Dermis microvascular lymphatic vessel endothelial cell (primary cell): ENCODE measurements around the gene RPS27L. TPM values are rescaled to one million over a fixed set of nuclear protein-coding genes. Genes with fewer than 3 reads are reported as not detected.
A peak's percentile ranks its signal among the peaks of the same experiment; 100 is the strongest.
"Not testable (repeated sequence)": the region's sequence is repeated elsewhere in the genome, so short reads cannot be mapped to it uniquely, and the experiment has no call there.

ENCODE experiments used
- DNase-seq, 2 donors: peaks; one replicate each; pipeline versions ENCODE4 v3.0.0 to v3.0.0-alpha.2; 2010; ENCODE audit warnings: low read depth in 2 of 2
- total RNA-seq: library from RNA; depleted of rRNA; stranded (reverse); fragments of >200 nt; gene quantifications from 2 replicates; pipeline ENCODE4 v1.2.1, GENCODE V29; 2014

The RPS27L gene
- total RNA-seq, 1 donor from 2014 or later: 318 TPM

DNA sequence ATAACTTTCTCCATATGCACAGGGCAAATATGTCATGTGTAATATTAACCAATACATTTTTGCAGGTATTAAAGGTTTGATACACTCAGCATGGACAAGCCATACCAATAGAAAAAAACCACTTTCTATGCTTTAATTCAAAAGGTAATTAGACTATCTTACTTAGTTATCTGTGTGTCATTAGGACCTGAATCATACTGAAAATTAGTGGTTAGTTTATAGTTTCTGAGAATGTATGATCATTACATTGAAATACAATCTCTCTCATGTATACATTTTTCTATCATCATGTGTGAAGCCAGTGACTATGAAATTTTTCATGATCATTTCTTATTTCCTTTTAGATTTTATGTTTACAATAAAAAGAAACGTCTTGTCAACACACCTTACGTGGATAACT is 16.3 kb downstream of the RPS27L start:
- no peak for DNase-seq

DNA sequence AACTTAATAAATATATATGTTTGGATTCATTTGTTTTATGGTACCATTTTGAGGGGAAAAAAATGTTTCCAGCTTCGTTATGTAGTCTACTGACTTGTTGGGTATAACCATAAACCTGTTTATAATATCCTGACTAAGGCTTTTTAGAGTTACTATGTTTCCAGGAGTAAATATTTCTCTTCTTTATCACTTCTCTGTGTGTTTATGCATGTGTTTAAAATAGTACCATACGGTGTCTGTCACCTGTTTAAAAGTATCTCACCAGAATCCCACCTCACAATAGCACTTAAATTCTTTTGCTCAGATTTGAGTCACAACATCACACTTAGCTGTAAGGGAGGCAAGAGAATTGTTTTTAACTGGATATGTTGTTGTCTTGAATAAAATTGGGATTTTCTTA is 20.5 kb downstream of the RPS27L start:
- peak in 1 of 2 donors; percentile 33 for DNase-seq

DNA sequence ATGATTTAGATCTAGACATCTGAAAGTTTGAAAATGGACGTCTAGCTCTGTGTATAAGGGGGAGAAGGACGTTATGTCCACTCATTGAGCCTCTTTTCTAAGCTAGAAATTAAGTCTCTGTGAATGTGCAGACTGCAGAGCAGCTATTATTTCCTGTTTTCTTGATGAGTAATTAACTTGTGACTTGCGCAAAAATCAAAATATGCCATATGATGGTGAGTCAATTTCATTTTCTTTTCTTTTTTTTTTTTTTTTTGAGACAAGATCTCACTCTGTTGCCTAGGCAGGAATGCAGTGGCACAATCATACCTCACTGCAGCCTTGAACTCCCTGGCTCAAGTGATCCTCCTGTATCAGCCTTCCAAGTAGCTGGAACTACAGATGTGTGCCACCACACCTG is 21.5 kb downstream of the RPS27L start:
- peak; percentile 61 to 92 for DNase-seq

DNA sequence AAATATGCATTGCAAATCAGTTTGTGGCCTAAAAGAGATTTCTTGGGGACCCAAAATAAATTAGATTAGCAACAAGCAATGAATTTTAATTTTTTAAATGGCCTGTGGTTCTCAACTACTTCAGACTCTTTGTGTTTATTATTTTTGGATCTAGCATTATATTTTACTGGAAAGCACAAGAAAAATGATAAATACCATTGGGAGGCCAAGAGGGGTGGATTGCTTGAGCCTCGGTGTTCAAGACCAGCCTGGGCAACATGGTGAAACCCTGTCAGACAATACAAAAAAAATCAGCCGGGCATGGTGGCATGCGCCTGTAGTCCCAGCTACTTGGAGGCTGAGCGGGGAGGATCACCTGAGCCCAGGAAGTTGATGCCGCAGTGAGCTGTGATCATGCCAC is 22.0 kb downstream of the RPS27L start:
- no peak for DNase-seq

DNA sequence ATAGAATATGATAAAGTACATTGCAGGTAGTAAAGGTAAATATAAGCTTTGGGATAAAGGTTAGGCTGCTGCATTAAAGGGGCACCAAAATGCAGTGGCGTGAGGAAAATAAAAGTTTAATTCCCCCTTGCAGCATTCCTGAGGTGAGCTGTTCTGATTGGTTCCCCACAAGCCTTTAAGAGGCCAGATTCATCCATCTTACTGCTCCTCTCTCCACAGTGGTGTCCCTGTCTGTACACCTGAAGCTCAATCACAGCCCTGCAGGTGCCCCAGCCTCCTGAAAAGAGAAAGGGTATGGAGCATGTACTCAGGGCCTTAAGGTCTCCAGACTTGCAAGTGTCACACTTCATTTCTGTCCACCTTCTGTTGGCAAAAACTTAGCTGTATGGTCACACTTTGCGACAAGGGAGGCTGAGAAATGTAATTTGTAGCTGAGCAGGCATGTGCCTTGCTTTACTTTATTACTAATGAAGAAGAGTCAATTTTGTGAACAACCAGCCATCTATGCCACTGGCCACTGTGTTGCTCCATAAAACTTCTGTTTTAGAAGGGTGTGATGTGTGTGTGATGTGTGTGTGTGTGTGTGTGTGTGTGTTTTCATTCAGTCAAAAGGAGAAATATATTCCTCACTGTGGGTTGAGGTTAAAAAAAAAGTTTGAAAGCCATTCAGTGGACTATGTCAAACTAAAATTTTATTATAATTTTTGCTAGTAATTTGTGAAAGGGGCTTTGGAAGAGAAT is 22.9 kb downstream of the RPS27L start:
- no peak for DNase-seq

DNA sequence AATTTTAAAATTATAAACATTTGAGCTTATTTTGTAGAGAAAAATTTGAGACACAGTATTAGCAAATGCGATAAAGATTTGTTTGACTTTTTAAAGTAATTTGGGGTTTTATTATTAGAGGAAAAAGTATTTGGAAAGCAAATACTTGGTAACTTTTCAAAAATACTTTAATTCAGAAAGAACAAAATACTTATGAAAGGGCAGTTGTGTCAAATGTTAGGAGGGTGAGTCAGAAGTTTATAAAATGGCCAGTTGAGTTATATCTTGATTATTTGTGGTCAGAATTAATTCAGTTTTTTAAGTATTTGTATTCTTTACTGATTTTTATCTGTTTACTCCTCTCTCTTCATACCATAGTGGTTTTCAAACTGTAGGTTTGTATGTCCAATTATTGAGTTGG is 23.5 kb downstream of the RPS27L start:
- DNase-seq: peak in 1 of 2 donors; percentile 30

DNA sequence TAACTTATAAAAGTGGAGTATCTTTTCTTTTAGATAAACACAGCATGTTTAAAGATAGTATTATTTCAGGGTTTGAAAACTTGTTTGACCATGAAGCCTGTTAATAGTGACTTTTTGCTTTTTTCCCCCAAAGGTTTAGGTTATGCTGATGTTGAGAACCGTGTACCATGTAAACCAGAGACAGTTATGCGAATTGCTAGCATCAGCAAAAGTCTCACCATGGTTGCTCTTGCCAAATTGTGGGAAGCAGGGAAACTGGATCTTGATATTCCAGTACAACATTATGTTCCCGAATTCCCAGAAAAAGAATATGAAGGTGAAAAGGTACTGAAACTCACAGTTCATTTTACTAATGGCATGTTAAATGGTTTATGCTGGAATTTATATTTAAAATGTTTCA is 30.6 kb downstream of the RPS27L start:
- no peak for DNase-seq

DNA sequence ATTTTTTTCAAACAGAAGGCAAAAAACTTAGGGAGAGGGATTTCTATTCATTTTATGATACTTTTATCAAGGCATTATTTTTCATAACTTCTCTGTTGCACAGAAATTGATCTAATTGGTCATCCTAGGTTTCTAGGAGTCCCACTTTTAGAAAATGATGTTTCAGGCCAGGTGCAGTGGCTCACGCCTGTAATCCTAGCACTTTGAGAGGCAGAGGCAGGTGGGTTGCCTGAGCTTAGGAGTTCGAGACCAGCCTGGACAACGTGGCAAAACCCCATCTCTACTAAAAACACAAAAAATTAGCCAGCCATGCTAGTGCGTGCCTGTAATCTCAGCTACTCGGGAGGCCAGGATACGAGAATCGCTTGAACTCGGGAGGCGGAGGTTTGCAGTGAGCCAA is 32.8 kb downstream of the RPS27L start:
- DNase-seq: no peak

DNA sequence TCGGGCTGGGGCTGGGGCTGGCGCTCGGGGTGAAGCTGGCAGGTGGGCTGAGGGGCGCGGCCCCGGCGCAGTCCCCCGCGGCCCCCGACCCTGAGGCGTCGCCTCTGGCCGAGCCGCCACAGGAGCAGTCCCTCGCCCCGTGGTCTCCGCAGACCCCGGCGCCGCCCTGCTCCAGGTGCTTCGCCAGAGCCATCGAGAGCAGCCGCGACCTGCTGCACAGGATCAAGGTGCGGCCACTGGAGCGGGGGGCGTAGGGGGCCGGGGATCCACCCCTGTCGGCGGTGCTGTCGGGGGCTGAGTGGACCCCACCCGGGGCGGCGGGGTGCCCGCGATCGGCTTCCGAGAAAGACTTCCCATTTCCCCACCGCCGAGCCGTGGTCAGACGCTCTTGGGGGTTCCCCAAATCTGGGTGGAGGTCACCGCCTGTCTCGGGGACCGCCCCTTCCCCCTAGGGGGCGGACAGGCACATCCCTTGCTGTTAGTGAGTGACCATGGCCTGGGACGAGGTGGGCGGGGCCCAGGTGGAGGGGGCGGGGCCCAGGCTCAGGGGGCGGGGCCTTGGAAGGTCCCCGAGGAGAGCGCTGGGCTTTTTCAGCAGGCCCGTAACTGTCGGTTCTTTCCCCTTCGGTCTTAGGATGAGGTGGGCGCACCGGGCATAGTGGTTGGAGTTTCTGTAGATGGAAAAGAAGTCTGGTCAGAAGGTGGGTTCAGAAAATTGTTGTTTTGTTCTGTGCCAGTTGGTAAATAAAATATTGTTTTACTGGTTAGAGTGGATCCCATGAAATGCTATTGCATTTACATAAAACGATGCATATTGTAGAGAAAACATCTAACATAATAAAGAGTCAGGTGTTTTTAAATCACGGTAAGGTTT is 35.0 kb downstream of the RPS27L start:
- DNase-seq: peak; percentile 55 to 89

DNA sequence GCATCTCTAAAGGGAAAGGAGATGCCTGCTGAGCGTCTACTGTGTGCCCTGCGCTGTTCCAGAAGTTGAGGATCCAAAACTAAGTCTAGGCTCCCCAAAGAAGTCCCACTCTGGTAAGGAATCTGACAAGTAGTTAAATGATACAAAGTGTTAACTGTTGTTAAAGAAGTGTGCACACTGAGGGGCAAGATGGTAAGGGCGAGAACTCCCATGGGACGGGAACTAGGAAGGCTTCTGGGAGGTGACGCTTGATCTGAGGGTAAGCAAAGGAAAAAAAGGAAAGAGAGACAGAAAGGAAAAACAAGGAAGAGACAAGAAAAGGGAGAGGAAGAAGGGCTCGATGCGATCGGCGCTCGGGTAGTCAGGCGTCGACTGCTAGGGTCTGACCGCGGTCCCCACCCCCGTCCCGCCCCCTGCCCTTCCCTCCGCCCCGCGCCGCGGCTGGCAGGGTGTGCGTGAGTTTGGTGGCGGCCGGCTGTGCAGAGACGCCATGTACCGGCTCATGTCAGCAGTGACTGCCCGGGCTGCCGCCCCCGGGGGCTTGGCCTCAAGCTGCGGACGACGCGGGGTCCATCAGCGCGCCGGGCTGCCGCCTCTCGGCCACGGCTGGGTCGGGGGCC is 35.8 kb downstream of the RPS27L start, which contains the start of gene LACTB:
LACTB (plus strand) TSS at position 480 of the 620 bp plus-strand sequence; CDS start at position 491, 11 bp downstream.
- peak; percentile 74 to 92 for DNase-seq

DNA sequence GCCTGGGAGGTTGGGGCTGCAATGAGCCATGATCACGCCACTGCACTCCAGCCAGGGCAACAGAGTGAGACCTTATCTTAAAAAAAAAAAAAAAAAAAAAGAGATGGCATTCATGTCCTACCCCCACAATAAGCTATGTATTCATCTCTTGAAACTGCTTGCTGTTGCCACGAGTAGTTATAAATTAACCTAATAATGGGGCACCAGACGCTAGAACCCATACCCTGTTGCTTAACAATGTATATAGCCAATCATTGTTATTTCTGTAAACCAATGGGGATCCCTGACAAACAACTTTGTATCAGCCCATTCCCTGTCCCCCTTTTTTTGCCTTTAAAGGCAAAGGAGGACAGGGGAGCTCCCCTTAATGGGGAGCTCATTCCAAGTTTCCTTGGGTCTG is 38.4 kb downstream of the RPS27L start:
- no peak for DNase-seq

DNA sequence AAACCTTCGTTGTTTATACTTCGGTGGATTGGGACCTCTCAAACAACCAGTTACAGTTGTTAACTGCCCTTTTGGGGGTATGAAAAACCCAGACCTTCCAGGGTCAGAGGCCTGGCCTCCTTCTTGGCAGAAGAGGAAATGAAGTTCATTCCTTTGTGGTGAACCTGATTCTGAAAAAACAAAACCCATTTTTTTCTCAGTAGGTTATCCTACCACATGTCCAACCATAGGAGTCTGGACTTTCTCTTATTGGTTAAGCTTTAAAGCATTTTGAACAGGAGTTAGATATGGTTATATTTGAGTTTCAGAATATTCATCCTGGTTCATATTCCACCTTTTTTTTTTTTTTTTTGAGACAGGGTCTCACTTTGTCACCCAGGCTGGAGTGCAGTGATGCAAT is 42.8 kb downstream of the RPS27L start:
- DNase-seq: peak in 1 of 2 donors; percentile 37

DNA sequence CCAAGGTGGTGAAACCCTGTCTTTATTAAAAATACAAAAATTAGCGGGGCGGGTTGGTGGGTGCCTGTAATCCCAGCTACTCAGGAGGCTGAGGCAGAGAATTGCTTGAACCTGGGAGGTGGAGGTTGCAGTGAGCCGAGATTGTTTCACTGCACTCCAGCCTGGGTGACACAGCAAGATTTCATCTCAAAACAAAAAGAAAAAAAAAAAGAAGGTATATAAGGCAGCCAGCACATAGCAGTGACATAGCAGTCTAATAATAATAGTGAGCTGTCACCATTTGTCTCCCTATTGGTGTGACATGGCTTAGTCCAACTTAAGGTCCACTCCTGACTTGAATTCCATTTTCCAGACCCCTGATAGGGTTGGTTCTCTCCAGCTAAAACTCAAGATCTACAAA is 44.4 kb downstream of the RPS27L start:
- no peak for DNase-seq

DNA sequence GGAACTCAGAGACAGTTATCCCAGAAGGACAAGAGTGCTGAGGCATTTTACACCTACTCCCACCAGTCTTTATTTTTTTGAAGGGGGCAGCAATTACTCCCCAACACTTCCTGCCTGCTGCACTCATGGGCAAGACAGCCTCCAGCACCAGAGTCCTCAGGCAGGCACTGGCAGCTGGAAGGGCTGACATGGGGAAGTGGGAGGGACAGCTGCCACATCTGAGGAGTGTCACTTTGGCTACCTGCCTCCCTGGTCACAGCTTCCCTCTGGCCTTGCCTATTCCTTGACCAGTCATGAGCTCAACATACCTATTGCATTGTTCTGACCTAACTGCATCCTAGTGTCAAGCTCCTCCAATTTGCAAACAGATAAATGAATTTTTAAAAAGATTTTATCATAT is 45.8 kb downstream of the RPS27L start:
- DNase-seq: no peak

DNA sequence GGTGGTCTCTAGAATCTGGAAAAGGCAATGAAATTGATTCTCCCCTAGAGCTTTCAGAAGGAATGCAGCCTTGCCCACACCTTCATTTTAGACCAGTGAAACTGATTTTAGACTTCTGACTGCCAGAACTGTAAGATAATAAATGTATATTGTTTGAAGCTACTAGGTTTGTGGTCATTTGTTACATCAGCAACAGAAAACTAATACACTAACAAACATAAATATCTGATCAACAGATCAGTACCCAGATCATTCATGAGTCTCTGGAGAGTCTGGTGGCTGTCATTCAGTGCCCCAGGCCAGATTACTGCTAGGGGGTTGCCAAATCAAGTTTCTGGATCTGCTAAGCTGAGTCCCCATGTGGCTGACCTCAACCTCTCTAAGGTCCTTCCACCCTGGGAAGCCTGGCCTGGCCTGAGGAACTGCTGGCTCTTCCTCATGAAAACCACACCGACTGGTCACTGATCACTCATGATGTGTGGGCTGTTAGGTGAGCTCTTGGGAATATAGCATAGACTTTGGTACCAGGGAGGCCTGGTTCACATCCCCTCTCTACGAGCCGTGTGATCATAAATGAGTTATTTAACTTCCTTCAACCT is 46.8 kb downstream of the RPS27L start:
- DNase-seq: no peak

DNA sequence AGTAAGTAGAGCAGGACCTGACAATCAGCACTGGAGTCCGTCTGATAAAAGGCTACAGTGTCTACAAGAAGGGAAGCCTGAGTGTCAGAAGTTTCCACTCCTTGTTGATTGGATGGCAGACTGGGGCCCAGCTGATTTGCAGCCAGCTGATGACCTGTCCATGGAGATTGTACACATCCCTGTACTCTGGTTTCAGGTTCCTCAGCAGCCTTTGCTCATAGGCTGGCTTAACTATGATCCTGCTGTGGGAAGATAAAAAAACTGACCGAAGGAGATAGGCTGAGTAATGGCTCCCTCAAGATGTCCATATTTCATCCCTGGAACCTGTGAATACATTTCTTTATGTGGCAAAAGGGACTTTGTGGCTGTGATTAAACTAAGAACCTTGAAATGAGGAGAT is 47.4 kb downstream of the RPS27L start:
- DNase-seq: no peak

DNA sequence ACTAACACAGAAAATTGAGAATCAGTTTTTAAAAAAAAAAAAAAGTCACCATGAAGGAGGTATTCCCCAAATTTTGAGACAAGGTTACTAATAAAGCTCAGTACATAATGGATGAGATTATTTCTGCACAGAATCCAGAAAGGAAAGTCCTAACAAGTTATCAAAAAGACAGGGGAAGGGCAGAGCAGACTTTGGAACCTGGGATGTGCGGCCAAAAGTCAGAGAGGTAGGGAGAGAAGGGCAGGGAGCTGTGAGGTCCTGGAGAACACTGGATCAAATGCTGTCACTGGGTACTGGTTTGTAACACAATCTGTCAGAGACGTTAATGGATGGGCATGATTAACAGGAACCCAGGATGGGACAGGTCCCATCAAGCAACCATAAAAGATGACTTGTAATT is 47.8 kb downstream of the RPS27L start:
- DNase-seq: no peak

DNA sequence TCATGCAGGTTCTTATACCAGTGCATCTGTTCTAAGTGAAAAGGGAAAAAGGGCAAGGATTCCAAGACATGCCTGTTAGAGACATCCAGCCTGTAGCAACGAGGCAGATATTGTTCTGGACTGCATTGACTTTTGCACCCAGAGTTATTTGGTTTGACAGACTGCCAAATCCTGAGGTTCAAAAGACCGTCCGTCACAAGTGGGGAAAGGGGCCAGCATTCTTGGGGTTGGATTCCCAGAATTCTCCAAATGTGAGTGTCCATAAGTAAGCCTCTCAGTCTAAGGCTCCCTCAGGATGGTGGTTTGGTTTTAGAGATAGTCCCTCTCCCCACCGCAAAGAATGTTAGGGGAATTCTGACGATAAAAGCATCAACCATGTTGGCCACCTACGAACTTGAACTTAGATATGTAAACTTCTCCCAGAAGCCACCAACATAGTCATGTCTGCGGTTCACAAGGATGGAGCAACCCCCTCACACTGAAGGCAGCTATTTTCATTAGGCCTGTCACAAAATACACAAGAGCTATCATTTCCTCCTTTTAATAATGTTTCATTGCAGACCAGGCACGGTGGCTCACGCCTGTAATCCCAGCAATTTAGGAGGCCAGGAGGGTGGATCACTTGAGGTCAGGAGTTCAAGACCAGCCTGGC is 49.3 kb downstream of the RPS27L start:
- peak in 1 of 2 donors; percentile 55 for DNase-seq

DNA sequence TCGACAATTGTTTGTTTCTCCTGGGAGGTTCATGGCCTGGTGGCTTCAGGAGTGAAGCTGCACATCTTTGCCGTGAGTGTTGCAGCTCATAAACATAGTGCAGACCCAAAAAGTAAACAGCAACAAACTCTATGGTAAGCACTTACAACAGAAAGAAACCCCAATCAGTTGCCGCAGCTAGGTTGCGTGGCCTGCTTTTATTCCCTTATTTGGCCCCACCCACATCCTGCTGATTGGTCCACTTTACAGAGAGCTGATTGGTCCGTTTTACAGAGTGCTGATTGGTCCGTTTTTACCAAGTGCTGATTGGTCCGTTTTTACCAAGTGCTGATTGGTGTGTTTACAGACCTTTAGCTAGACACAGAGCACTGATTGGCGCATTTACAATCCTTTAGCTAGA is 51.9 kb downstream of the RPS27L start:
- not testable (repeated sequence) for DNase-seq

DNA sequence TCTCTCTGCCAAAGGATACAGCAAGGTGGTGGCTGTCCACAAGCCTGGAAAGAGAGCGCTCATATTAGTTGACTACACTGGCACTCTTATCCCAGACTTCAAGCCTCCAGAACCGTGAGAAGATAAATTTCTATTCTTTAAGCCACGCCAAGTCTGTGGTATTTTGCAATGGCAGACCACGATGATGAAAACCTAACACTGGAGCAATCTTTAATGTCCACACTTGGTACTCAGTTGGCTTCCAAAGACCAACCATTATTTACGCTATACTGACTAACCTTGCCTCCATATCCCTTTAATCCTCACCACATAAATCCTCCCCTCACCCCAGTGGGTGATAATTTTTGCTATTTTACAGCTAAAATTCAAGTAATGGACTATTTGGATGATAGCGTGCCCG is 52.5 kb downstream of the RPS27L start:
- no peak for DNase-seq

DNA sequence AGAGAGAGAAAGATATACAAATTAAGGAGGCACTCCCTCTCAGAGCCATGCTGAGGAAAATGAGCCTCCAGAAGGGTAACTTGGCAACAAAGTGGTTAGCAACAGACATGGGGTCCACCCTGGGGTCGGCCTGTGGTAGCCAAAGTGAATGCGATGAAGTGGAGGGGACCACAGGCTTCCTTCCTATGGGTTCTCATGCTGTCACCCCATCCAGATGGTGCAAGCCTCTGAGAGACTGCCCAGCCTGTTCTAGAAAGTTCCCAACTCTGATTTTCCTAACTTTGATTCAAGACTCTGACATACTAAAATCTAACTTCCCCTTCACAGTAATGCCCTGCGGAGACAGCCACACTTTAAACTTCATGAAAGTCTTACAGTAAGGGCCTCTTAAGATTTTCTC is 53.9 kb downstream of the RPS27L start:
- no peak for DNase-seq
